NCI-H526 (cell line): Measurements from ENCODE around the gene SRRM4.
"Not testable (repeated sequence)": the region's sequence is repeated elsewhere in the genome, so short reads cannot be mapped to it uniquely, and the experiment has no call there.

Source experiments
- DNase-seq, 2 experiments: peaks; one replicate each; lab custom pipeline; 2025; lab: John Stamatoyannopoulos, UW

Gene SRRM4, protein sequence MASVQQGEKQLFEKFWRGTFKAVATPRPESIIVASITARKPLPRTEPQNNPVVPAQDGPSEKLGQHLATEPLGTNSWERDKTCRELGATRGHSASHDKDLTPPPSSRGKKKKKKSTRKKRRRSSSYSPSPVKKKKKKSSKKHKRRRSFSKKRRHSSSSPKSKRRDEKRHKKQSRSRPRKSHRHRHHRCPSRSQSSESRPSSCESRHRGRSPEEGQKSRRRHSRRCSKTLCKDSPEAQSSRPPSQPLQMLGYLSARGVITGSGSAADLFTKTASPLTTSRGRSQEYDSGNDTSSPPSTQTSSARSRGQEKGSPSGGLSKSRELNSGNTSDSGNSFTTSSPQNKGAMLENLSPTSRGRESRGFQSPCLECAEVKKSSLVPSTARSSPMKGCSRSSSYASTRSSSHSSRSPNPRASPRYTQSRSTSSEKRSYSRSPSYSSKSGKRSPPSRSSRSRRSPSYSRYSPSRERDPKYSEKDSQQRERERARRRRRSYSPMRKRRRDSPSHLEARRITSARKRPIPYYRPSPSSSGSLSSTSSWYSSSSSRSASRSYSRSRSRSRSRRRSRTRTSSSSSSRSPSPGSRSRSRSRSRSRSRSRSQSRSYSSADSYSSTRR

DNA sequence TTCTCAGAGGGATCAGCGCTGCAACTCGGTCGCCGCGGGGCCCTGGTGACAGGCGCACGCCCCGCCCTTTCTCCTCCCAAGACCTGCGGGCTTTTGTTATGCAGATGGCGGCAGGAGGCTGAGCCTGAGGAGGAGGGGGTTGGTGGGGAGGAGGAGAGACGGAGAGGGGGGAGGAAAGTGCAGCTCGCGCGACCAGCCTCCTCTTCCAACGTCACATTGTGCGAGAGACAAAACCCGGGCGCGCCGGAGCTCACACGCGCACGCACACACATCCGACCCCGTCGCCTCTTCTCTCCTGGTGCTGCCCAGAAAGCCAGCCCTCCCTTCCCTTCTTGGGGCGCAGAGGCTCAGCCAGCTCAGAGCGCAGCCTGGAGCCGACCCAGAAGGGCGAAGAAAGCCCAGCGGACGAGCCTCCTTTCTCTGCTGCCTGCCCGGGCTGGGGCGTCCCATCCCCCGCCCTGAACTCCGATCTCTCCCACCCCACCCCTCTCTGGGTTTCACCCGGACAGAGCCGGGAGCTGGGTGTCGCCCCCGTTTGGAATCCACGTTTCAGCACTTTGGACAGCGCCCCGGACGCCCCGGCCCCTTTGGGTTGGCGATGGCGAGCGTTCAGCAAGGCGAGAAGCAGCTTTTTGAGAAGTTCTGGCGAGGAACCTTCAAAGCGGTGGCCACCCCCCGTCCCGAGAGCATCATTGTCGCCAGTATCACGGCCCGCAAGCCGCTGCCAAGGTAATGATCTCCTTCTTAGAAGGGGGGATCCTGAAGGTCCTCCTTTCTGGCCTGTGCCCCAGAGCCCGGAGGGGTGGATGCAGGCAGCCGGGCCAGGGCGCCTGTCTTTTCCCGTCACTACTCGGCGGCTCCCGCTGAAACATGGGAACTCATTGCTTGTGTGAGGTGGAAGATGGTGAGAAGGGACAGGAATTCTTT is at the start of gene SRRM4:
Gene SRRM4, plus strand, starts transcription at position 257 of the 927 bp plus-strand sequence. Its CDS starts 342 bp downstream, at position 599.
- peak in 1 of 2 experiments; percentile 32 for DNase-seq

DNA sequence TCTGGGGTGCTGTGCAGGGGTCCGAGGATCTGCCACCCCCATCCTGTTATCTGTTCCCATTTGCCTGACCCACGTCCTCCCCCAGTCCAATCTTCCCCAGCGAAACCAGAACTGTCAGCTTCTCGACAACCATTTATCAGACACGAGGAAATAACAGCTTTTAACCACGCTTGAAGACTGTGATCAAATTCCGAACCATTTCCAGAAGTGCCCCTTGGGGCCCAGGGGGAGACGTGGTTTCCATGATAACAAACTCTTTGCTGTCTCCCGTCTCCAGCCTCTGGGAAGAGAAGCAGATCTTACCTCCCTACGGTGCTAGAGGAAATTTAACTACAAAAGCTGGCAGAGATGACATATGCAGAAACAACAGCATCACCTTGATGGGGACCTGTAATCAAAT is 35.1 kb upstream of the SRRM4 start:
- no peak for DNase-seq

DNA sequence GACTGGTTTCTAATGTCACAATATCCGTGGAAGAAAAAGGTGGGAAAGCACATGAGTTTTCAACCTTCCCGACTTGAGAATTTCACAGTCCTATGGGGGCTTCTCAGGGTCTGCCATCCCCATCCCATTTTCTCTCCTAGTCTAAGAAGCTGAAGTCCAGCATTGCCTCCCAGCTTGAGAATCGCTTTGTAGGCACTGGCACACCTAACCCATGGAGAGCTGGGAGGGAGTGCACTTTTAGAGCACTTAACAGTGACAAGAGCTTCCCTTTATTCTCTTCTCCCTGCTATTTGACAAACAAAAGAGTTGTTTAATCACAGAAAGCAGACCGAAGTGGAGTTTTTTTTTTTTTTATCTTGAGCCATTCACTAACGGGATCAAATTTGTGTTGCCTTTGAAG is 22.8 kb upstream of the SRRM4 start:
- no peak for DNase-seq

DNA sequence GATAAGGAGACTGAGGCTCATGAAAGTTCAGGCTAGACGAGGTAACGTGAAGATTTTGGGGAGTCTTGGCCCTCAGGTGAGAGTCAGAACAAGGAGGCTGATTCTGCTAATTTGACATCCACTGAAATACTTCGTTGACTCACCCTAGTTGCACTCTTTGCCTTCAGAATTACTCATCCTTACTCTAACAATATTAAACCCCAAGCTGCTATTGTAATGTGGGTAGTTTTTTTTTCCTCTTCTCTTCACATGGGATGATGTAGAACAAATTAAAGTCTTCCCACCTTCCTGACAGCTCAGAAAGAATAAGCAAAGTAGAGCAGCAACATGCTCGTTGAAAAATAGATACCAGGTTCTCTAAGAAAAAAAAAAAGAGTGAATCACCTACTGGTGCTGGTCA is 22.0 kb upstream of the SRRM4 start:
- DNase-seq, result no peak

DNA sequence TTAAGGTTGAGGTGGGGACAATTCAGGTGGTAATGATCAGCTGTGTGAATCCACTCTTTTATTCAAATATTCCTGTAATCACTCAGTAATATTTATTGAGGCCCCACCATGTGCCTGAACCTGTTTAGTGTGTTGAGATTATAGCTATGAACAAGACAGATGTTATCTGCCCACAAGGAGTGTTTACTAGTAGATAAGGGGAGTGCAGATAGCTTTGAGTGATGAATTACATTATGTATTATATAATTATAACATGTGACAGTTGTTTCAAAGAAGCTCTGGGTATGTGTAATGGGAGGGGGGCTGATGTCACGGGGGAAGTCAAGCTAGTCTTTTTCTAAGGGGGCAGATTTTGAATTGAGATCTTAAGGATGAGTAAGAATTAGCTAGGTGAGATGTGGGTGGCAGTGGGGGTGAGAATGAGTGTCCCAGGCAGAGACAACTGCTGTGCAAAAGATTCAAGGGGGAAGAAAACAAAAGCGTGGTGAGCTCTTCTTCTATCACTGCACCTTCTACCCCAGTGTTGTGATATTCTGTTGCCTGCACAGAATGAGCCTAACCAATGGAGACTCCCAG is 21.3 kb upstream of the SRRM4 start:
- no peak for DNase-seq

DNA sequence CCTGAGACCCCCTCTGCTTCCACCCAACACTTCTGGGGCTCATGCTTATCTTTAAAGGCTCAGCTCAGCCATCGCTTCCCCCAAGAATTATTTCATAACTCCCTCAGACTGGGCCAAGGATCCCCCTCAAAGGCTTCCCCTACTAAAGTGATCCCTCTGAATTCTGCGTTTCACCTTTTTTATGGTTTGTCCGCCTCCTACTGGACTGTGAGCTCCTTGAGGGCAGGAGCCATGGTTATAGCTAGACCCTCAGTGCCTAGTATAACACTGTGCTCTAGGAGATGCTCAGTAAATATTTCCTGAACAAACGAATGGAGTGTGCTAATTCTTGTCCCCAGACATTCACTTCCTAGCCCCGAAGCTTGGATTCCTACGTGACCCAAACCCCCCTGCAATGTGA is 20.5 kb upstream of the SRRM4 start:
- no peak for DNase-seq

DNA sequence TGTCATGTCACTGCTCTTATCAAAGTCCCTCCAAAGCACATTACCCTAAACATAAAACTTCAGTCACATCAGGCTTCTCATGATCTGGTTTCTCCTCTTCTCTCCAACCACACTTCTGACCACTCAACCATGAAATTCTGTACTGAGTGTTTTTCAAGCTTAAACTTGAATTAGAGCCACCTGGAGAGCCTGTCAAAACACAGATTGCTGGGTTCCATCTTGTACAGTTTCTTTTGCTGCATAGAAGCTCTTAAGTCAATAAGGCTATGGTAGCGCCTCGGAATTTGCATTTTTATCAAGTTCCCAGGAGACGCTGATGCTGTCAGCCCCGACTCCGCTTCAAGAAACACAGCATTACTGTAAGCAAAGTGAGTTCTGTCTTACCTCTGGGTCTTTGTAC is 16.4 kb upstream of the SRRM4 start:
- no peak for DNase-seq

DNA sequence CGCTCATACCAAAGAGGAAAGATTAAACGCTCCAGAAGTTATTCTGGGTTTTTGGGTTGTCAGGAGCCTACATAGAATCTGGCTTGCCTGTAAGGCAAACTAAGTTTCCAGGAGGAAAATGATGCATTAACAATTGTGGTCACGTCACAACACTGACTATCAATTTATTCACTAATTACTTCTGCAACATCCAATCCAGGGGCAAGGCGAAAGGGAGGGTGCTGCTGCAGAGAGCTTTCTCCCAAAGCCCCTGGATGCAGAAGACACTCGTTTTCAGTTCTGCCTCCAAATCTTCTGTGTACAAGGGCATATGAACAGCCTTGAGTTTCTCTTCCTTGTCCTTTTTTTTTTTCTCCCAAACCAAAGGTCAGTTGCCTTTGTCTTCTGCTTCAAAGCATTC is 10.5 kb upstream of the SRRM4 start:
- no peak for DNase-seq

DNA sequence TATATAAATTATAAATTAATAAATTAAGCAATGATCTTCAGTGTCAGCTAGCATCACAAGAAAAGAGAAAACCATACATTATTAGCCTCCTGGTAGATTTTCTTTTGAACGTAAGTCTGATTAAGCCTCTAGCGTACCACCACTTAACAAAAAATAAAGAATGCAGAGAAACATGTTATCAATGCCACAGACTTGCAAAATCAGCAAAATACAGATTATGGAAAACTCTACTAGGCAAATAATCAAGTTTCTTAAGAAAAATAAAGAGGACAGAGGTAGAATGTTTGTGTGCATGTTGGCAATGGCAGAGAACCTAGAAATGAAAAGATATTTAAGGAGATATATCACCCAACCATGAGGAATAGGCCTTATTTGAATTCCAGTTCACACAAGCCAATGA is 8.4 kb upstream of the SRRM4 start:
- DNase-seq, result no peak

DNA sequence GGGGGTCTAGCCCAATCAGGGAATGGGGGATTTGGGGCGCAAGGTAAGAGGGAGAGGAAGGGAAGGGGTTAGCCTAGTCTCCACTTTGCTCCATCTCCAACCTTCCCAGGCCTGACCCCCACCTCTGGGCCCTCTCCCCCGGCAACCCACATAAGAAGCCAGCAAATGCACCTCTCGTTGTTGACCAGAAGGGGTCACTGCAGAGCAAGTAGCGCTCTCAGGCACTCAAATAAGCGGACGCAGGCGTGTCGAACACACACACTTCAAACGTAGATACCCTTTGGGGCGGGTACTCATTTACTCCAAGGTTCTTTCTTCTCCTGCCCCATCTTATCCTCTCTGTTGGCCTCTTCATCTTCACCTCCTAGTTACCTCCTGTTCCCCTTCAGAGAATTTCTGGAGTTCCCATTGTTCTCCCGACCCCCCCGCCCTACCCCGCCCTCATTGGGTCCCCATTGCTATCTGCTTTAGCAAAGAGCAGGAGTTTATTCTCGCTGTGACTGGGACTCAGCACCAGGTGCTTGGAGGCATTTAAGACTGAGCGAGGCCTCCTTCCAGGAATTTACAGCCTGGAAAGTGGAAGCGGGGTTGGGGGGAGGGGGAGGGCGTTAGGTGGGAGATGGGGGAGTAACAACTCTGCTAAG is 1.5 kb upstream of the SRRM4 start:
- peak; percentile 70 to 83 for DNase-seq

DNA sequence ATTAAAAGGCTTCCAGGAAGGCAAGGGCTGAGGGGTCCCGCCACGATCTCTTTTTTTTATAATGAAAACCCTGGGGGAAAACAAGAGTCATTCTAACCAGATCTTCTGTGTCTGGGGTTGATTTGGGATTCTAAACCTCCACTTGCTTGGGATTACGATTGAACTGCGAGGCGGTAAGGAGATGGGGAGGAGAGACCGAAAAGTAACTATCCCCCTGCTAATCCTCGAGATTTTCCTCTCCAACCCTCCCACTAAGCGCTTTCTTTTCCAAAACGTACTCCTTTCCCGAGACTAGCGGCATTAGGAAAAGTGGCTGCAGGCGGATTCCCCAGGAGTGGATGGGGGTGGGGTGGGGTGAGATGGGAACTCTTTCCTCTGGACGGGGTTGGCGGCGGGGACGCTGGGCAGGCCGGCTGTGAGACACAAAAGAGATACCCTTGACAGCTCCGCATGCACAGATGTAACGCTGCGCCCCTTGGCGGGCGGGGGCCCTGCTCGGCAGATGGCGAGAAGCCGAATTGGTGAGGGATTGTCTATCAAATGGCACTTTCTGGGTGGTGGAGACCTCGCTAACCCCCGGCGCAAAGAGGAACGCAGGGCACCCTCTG is 830 bp upstream of the SRRM4 start:
- peak in 1 of 2 experiments; percentile 18 for DNase-seq

DNA sequence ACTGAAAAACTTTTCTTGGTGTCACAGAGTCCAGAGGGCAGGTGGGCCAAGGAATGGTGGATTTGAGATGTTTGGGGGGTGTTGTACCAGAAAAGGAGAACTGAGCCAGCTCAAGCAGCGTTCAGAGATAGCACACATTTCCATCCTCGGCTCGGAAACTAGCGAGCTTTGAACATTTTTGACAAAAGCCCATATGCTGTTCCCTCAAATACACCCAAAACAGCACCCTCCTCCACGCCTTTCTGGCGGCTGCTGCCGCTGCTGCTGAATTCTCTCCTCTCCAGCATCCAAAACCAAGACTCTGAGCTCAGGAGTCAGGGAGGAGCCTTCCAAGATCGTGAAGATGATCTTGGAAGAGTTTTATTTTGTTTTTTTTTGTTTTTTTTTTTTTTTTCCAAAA is 961 bp downstream of the SRRM4 start:
- no peak for DNase-seq

DNA sequence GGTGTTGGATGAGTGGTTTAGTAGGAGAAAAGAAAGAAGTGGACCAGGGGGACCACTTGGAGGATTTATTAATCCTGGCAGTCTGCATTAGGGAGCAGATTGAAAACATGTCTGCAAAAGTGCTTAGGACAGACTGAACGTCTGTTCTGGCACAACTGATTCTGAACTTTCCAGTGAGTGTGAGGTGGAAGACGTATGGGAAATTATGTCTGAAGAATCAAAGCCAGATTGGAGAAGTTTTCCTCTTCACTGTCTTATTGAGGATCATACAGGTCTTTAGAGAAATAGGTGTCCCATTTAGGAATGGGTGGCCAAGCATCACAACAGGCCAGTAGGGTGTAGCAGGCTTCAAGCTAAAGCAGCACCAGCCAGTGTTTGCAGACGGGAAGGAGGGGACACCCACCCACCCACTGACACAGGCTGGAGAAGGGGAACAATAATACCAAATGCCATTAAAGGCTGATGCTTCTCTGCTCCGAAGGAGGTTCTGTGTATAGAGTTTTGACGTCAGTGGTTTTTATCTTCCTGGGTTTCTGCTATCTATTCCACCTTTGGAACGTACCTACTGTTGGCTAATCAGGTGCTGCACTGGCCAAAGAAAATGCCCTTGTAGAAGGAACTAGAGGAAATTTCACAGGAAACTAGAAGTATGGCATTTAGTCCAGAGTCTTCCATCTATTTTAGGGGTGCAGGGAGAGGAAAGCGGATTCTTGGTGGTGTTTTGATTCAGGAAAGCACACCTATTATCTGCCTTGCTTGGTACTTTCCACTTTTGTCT is 1.8 kb downstream of the SRRM4 start:
- no peak for DNase-seq

DNA sequence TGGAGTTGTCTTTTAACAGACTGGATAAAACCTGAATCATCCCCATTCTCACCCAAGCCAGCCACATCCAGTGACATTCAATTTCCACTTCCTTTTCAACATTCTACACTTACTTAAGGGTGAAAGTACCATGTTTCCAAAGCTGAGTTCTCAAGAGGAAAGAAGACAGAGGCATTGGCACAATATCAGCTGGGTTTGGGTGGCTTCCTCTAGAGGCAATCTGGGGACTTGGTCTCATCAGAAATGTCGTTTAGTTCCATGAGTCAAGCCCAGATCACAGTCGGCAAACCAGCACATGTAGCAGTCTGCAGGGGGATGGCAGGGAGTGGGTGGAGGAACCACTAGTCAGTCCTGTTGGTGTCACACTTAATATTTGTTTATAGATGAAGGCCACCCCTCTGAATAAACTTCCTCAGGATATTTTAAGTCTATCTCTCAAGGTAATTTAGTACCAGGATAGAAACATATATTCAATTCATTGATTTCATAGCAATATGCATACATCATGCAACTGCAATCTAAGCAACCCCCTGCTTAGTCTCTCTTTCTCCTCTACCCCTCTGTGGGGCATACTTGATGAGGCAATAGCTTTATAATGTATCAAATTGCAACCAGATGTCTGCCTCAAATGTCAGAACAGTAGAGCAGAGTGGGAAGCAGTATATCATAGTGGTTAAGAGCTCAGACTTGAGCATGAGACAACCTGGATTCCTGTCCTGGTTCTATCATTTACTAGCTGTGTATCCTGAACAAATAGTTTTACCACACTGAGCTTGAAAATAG is 3.0 kb downstream of the SRRM4 start:
- DNase-seq, result no peak

DNA sequence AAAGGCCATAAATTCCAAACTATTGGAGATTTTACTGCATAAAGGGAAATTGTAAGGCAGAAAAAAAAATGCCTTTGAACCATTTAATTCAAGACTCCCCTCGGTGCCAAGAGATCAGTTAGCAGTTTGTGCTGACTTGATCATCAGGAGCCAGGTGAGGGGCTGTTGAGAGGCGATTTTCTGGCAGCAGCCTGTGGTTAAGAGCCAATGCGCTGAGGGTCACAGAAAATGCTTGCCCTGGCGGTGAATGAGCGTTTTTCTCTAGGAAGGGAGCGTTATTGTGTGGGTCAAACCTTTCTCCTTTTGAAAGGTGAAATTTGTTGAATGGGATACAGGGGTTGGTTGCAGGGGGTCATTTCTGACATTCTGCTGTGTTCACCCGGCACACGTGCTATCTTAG is 4.7 kb downstream of the SRRM4 start:
- no peak for DNase-seq

DNA sequence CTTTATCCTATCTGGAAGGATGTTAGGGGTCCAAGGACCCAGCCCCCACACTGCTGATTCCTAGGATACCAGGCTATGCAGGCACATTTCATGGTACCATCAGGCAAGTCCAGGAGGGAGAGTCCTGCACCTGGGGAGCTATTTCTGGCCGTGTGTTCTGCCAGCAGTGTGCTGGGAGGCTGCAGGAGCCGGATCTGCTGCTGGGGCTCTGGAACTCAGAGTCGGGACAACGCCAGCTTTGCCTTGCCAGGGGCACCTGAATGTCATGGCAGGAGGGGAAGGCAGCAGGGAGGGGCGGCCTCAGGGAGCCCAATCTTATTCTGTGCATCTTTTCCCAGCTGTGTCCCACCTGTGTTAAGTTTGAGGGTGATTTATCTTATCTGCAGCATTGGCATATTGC is 17.8 kb downstream of the SRRM4 start:
- DNase-seq, result no peak

DNA sequence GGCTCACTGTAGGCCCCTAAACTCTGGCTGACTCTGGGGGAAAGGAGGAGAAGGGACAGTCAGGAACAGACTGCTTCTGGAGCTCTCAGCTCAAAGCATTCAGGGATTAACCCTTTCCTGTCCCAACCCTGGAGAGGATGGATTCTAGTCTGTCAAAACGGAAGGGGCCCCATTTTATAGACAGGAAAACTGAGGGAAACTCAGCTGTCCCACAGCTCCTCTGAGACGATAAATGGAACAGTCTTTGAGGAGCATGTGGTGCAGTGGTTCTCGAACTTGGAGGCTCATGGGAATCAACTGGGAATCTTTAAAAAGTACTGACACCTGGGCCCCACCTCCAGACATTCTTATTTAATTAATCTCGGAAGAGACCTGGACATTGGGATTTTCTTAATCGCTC is 23.7 kb downstream of the SRRM4 start:
- no peak for DNase-seq

DNA sequence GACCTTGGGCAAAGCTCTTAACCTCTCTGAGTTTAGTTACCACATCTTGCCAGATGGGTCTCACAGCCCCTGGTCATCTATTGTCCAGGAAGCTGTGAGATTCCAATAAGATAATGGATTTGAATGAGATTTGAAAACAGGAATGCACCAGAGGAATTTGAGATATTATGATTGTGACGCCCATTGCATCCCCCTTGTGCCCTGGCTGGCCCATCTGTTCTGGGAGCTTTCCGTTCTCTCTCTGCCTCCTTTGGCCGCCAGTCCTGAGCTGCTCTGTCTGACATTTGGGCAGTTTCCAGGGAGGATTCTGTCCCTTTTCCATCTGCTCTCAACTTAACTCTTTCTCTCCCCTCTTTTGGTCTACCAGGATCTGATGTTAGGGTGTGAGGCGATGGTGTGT is 24.6 kb downstream of the SRRM4 start:
- no peak for DNase-seq

DNA sequence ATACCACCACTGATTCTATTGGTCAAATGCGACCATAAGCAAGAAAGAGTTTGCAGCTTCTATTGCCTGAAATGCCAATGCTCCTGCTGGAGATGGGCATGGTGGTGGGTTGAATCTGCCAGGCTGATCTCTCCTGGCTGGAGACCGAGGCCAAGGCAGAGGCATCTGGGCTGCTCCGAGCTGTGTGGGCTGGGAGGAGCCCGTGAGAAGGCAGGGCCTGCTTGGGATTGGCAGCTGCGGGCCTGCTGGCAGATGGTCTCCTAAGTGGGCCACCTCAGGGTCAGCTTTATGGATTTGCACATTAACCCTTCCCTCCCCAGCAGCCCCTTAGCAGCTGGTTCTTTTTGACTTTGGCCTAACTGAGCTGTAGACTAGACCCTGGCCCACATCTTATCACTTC is 25.4 kb downstream of the SRRM4 start:
- DNase-seq, result no peak

DNA sequence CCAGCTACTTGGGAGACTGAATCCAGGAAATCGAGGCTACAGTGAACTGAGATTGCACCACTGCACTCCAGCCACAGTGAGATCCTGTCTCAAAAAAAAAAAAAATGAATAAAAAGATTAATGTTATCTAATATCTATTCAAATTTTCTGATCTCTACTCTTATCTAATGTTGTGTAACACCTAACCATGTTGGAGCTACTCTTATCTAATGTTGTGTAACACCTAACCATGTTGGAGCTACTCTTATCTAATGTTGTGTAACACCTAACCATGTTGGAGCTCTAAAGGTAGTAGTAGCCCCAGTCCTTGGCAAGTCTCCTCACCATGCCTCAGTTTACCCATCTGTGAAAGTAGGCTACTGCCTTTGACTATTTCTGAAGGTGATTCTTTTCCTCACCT is 26.9 kb downstream of the SRRM4 start:
- DNase-seq, result not testable (repeated sequence)
